GM13977 (cell line): ENCODE data around the gene WDR1.

ENCODE experiments used
- DNase-seq: peaks from one replicate; pipeline ENCODE4 v3.0.0; 2012; ENCODE audit warnings: low spot score
- CTCF ChIP-seq: IDR thresholded peaks from 2 replicates; pipeline ENCODE4 v1.5.1; 2012; ENCODE audit warnings: mild to moderate bottlenecking, control low read depth; ENCODE audit not compliant: insufficient read depth; ENCODE audit errors: extremely low read depth, missing control alignments
- in situ Hi-C: fragments of 300-500 bp; cut with MboI; formaldehyde crosslinking; loops from one replicate; pipeline ENCODE4 v1.12.0; 2022; ENCODE audit warnings: low sequenced_read_pairs, low pct_unique_long_range_greater_than_20kb, mixed read lengths, inconsistent platforms; ENCODE audit not compliant: unreplicated experiment

The WDR1 gene

DNA sequence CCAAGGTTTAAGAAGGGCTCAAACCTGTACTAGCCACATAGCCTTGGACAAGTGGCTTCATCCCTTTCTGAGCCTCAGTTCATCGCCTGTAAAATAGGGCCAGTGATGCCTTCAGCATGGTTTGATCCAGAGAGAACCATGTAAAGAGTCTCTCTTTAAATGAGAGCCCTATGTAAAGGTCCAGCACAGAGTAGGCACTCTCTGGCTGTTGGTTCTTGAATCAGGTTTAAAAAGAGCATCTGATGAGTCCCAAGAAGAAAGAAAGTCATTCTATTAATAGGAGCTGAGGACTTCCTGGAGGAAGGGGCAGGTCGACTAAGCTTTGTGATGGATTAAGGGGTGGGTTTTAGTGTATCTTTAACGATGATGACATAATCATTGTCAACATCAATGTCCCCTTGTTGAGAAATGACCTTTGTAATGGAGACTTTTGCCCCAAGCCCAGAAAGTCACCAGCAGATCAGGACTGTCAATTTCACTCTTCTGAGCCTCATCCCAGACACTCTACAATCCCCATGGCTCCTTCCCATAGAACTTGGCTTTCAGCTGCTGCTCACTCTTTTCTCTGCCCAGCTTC lies 91.3 kb downstream of the WDR1 start:
- DNase-seq, result no peak
- TF ChIP-seq CTCF, result no peak
- in situ Hi-C loops, result no loop called here
